Erythroblast (primary cell): ENCODE results near the gene UNCX.
"Not testable (repeated sequence)": the region's sequence is repeated elsewhere in the genome, so short reads cannot be mapped to it uniquely, and the experiment has no call there.

Source experiments
- DNase-seq, 2 experiments: peaks; one replicate each; lab custom pipeline; 2025; lab: John Stamatoyannopoulos, UW
- GATA1 ChIP-seq: IDR thresholded peaks from 2 replicates; pipeline ENCODE4 v1.6.1; 2011; ENCODE audit warnings: low read depth, mild to moderate bottlenecking, control low read depth, low read length, moderate library complexity
- POLR2A ChIP-seq: IDR thresholded peaks from 2 replicates; pipeline ENCODE4 v1.6.1; 2011; ENCODE audit warnings: mild to moderate bottlenecking, low read length

UNCX gene

DNA sequence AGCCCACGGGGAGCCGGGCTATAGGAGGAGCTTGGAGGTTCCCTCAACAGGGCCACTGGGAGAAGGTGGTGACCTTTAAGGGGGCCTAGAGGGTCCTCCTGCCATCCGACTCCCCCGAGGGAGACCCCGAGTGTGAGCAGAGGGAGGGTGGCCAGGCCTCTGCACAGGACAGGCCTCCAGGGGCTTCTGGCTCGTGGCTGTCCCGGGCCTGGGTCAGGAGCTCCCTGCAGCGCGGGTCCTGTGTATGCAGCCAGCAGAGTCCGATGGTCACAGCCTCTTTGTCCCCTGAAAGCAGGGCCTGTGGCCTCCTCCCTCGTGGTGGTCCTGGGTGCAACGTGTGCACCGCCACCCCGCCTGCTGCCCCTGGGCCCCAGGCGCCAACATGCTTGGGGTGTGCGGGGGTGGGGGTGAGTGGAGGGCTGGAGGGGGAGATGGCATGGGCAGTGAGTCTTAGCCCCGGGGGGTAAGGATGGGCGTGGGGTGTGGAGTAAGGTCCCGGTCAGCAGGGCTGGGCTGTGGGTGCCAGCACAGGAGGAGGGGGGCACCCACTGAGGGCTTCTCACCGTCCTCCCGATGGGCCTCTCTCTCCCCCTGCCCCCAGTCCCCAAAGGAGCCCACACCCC is 27.1 kb downstream of the UNCX start:
- no peak for TF ChIP-seq GATA1
- no peak for TF ChIP-seq POLR2A
- no peak for DNase-seq

GRCh38 chr7:1260244-1260635 is 27.6 kb downstream of the UNCX start:
- DNase-seq = no peak
- TF ChIP-seq POLR2A = no peak
- no peak for TF ChIP-seq GATA1

DNA sequence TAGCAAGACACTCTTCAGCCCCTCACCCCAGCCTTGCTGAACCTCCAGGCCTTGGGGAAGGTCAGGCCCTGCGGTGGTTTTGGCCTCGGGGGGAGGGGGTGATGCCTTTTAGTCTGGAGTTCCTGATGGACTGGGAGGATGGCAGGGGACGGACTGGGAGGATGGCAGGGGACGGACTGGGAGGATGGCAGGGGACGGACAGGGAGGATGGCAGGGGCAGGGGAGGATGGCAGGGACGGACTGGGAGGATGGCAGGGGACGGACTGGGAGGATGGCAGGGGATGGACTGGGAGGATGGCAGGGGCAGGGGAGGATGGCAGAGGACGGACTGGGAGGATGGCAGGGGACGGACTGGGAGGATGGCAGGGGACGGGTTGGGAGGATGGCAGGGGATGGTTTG is 28.4 kb downstream of the UNCX start:
- DNase-seq = not testable (repeated sequence)

DNA sequence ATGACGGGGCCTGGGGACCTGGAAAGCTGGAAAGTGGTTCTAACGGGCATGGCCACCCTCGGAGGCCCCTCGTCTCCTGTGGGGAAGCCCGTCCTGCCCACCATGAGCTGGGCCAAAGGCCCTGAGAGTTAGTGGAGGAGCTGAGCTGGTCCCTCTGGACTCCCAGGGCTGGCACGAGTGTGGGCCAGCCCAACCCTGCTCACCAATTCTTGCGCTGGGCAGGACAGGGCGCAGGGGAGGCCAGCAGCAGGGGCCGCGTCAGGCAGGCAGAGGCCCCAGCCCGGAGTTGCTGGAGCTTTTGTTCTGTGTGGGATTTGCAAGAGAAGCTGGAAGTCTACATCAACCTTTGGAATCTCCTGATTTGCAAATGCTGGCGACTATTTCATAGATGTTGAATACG is 29.8 kb downstream of the UNCX start:
- DNase-seq = no peak
- no peak for TF ChIP-seq POLR2A

DNA sequence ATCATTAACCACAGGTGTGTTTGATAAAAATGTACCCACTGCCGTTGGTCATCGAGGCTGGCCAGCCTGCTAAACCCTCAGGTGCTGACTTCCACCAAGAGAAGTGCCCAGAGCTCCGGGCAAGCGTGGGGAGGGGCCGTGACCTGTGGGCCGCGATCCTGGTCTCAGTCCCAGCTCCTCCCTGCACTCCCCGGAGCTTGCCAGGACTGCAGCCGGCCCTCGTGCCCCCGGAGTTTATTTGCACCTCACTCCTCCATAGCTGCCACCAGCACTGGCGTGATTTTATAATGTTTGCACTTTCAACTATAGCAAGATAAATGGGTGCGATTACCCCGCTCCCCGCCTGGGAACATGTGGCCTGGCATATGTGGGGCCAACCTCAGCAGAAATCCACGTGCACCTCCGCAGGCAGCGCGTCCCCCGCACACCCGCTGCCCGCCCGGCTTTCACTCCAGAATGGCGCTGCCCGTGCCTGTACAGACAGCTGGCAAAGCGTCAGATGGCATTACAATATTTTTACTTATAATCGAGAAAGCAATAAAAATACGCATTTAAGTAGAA is 30.8 kb downstream of the UNCX start:
- no peak for TF ChIP-seq GATA1
- no peak for TF ChIP-seq POLR2A
- DNase-seq = no peak

DNA sequence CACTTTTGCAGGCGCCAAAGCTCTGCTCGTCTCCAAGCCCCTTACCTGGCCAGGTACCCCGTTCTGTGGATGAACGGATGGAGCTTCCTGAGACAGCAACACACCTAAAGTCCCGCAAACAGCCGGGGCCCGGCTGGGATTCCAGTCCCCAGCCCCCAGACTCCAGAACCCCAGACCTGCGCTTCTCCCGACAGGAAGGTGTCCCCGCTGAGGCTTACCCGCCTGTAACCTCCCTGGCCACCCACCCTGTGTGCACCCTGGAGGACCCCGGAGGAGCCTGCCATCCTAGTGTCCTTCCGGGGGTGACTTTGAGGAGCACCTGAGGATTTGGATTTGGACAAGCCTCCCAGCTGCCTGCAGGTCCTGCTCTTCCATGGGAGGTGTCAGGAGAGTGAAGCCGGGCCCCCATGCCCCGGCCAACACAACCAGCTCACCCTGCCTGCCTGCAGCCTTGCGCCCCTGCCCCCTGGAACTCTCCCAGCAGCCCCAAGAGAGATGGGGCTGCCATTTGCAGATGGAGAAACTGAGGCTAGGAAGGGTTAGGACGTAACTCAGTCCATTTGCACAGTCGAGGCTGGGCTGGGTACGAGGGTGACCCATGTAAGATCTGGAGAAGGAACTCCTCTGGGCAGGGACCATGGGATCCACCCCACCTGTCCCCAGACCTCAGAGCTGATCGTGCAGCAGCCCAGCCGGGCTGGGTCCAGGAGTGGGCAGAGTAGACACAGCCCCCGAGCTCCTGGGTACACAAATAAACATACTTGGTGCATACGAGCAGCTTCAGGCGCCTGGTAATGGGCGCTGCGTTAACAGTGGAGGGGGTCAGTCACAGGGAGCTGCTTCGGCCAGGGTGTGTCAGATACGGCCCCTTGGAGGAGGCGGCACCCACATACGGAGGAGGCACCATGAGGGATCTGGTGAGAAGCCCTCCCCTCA is 31.9 kb downstream of the UNCX start:
- no peak for TF ChIP-seq GATA1
- TF ChIP-seq POLR2A = no peak
- no peak for DNase-seq

DNA sequence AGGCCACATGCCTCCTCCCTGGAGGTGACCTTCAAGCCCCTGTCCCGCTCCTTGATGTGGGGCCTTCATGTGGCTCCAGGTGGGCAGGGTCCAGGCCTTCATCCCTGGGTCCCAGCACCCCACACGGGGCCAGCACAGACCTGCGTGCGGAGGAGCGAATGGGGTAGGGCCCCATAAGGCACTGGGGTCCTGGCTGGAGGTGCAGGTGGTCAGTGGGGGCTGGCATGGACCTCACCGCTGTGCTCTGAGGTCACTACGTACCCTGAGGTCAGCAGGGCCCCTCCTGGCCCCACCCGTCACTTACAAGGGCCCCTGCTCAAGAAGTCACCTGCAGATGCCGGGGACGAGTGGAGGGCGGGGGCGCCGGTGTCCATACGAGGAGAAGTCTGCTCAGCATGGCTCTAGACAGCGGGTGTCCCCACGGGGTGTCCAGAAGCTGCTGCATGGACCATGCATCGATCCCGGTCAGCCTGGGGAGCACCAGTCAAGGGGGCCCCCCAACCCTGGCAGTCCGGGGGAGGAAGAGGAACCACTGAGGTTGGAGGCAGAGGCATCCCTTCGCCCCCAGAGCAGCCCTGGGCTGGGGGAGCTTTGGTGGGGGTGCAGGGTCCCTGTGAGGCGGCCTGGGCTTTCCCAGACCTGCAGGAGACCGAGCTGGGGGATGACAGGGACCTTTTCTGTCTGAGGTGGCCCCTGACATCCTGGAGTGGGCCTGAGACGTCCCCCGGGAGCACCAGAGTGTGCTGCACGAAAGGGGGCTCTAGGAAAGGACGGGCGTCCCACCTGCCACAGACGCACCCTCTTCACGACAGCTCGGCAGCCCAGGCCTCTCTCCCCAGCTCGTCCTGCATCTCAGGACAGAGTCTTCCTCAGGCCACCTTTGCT is 34.6 kb downstream of the UNCX start:
- DNase-seq = no peak
- TF ChIP-seq POLR2A (no peak), GATA1 (no peak)

- TF ChIP-seq GATA1 = no peak
- no peak for TF ChIP-seq POLR2A
- no peak for DNase-seq
Observed at GRCh38 chr7:1268076-1268815, 35.6 kb downstream of the UNCX start.

- no peak for DNase-seq
- TF ChIP-seq POLR2A (no peak), GATA1 (no peak)
Observed at GRCh38 chr7:1268866-1269265, 36.2 kb downstream of the UNCX start.

- TF ChIP-seq POLR2A (no peak), GATA1 (no peak)
- DNase-seq = no peak
Observed at GRCh38 chr7:1269336-1269890, 36.7 kb downstream of the UNCX start.

- TF ChIP-seq POLR2A (no peak), GATA1 (no peak)
Observed at GRCh38 chr7:1270181-1270580, 37.5 kb downstream of the UNCX start.

GRCh38 chr7:1271046-1271445 is 38.4 kb downstream of the UNCX start:
- TF ChIP-seq GATA1 (no peak), POLR2A (no peak)

More at GRCh38 chr7:1270181-1270580, 37.5 kb downstream of the UNCX start:
- DNase-seq = no peak

DNA sequence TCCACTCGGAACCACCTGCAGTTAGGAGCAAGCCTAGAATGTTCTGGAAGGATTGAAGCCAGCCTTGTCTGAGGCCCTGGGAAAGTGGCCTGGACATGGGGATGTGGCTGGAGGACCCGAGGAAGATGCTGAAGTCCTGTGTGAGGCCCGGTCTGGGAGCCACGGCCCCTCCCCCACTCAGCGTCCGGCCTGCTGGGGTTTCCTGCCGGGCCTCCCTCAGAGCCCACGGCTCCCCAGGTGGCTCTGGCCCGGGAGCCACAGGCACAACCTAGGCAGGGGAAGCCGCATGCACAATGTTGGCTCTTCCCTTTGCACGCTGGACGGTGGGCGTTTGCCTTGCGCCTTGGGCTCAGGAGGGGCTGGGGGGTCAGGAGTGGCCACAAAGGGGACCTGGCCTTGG is 39.0 kb downstream of the UNCX start:
- no peak for DNase-seq
- TF ChIP-seq GATA1 = no peak
- no peak for TF ChIP-seq POLR2A

More at GRCh38 chr7:1271046-1271445, 38.4 kb downstream of the UNCX start:
- DNase-seq = no peak

DNA sequence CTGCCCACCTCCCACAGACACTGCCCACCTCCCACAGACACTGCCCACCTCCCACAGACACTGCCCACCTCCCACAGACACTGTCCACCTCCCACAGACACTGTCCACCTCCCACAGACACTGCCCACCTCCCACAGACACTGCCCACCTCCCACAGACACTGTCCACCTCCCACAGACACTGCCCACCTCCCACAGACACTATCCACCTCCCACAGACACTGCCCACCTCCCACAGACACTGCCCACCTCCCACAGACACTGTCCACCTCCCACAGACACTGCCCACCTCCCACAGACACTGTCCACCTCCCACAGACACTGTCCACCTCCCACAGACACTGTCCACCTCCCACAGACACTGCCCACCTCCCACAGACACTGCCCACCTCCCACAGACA is 39.5 kb downstream of the UNCX start:
- not testable (repeated sequence) for DNase-seq
